Cardiac muscle cell (in vitro differentiated cells and primary cell): ENCODE results near the gene CTSF. TPM values are rescaled to one million over a fixed set of nuclear protein-coding genes. Genes with fewer than 3 reads are reported as not detected.

Experiments used
- DNase-seq, 2 donors: peaks; one replicate each; pipeline versions ENCODE4 v3.0.0 to v3.0.0-alpha.2; 2010 to 2017; ENCODE audit warnings: low read depth in 1 of 2, low spot score in 1 of 2
- H3K27ac ChIP-seq: fragments of 200-600 bp; sonication (generic); 2 replicates; pipeline ENCODE4 v1.5.1; 2016
- H3K27me3 ChIP-seq: fragments of 200-600 bp; sonication (generic); 2 replicates; pipeline ENCODE4 v1.6.0; 2016; ENCODE audit warnings: control low read depth
- H3K36me3 ChIP-seq: fragments of 200-600 bp; sonication (generic); 2 replicates; pipeline ENCODE4 v1.5.1; 2016; ENCODE audit warnings: control low read depth
- H3K4me1 ChIP-seq: fragments of 200-600 bp; sonication (generic); 2 replicates; pipeline ENCODE4 v1.8.1; 2017; ENCODE audit warnings: low read depth, mild to moderate bottlenecking, mixed run types
- H3K4me3 ChIP-seq: fragments of 200-600 bp; sonication (generic); 2 replicates; pipeline ENCODE4 v1.5.1; 2016; ENCODE audit warnings: mild to moderate bottlenecking
- H3K9me3 ChIP-seq: fragments of 200-600 bp; sonication (generic); 2 replicates; pipeline ENCODE4 v1.5.1; 2017; ENCODE audit warnings: low read depth, mild to moderate bottlenecking, control low read depth
- polyA plus RNA-seq: library from polyadenylated mRNA; unstranded; fragments of >200 nt; fragmentation: Nextera tagmentation; extraction: Ambion mirVana; gene quantifications from 2 replicates; pipeline ENCODE4 v1.2.1, GENCODE V29; 2016
- total RNA-seq: library from RNA; depleted of rRNA; stranded (reverse); fragments of >200 nt; gene quantifications from 2 replicates; pipeline ENCODE4 v1.2.3, GENCODE V29; 2016
- TF ChIP-seq, protein P1 (sequence below): IDR thresholded peaks from 2 replicates; pipeline ENCODE4 v1.5.1; 2012; ENCODE audit warnings: low read depth, mild to moderate bottlenecking, low read length

Gene CTSF
- total and polyA plus RNA-seq, 2 experiments from 2014 or later = 15.2 to 51.0 TPM

DNA sequence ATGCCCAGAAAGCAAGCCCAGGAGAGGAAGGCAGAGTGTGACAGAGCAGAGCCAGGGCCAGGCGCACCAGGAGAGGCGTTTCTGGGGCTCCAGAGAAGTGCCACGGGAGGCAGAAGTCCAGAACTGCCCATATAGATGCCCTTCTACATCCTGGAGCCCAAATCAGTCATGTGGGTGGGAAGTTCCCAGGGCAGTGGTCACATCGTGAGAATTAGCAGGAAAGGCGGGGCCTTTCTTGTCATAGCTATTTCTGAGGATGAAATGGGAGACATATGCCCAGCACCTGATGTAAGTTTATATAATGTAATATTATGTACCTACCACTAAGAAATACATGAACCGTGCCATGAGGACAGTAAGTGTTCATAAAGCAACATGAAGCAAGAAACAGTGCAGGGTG is 35.6 kb downstream of the CTSF start:
- Histone ChIP-seq H3K9me3 (no peaks in the 10 kb centered on the region), H3K4me1 (no peaks in the 10 kb centered on the region), H3K4me3 (no peak overlapping the region), H3K36me3 (peaks cover 7% of the 10 kb centered on the region), H3K27me3 (no peaks in the 10 kb centered on the region), H3K27ac (no peak overlapping the region)
- TF ChIP-seq, protein P1, sequence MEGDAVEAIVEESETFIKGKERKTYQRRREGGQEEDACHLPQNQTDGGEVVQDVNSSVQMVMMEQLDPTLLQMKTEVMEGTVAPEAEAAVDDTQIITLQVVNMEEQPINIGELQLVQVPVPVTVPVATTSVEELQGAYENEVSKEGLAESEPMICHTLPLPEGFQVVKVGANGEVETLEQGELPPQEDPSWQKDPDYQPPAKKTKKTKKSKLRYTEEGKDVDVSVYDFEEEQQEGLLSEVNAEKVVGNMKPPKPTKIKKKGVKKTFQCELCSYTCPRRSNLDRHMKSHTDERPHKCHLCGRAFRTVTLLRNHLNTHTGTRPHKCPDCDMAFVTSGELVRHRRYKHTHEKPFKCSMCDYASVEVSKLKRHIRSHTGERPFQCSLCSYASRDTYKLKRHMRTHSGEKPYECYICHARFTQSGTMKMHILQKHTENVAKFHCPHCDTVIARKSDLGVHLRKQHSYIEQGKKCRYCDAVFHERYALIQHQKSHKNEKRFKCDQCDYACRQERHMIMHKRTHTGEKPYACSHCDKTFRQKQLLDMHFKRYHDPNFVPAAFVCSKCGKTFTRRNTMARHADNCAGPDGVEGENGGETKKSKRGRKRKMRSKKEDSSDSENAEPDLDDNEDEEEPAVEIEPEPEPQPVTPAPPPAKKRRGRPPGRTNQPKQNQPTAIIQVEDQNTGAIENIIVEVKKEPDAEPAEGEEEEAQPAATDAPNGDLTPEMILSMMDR = no peak
- no peak for DNase-seq

DNA sequence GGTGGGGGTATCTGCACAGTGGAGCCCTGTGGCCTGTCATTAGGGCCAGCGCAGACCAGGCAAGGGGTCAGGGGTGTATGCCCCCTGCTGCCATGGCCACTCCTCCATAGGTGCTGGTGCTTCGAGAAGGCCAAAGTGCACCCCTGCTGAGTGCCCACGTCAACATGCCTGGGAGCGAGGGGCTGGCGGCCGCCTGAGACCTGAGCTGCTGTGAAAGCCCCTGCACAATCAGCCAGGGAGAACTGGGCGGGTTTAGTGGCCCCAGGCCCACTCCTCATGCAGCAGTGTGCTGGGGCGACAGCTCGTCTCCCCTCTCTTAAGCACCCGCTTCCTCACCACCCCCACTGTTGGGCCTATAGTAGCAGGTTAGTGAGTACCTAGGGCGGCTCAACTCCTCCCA is 36.6 kb downstream of the CTSF start:
- no peaks in the 10 kb centered on the region for H3K9me3 ChIP-seq
- TF ChIP-seq, protein P1 = no peak
- no peak overlapping the region for H3K27ac ChIP-seq
- no peak overlapping the region for H3K4me3 ChIP-seq
- no peak for DNase-seq
- H3K4me1 ChIP-seq = no peaks in the 10 kb centered on the region
- H3K36me3 ChIP-seq = peaks cover 7% of the 10 kb centered on the region
- no peaks in the 10 kb centered on the region for H3K27me3 ChIP-seq

DNA sequence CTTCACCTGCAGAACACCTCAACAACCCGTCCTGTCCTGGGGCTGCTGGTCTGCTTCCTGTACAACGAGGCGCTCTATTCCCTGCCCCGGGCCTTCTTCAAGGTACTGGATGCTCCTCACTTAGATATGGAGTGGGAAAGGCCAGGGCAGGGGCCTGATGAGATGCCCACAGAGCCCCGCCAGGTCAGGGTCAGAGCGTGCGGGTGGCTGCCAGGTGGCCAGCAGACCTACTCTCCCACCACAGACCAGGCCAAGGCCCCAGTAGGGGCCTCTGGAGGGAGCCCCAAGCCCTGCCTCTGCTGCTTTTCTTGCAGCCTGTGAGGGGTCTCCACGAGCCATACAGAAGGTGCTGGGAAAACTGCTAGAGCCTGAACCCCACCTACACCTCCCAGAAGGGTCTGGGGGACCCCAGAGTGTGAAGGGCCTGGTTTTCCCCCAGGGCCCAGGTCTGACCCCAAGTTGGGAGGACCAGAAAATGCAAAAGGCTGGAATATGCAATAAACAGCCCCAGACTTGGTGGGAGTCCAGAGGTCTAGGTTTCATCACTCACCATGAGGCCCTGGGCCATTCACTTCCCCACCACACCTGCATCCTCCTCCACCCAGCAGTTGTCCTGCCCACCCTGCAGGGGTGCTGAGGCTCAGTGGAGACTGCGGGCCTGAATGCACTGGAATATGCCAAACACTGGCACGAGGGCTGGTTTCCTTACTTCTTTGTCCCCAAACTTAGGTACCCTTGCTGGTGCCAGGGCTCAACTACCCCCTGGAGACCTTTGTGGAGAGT is 37.3 kb downstream of the CTSF start:
- H3K9me3 ChIP-seq = no peaks in the 10 kb centered on the region
- H3K27me3 ChIP-seq = no peaks in the 10 kb centered on the region
- TF ChIP-seq, protein P1 = no peak
- no peak overlapping the region for H3K27ac ChIP-seq
- H3K4me1 ChIP-seq = no peaks in the 10 kb centered on the region
- no peak for DNase-seq
- H3K36me3 ChIP-seq = peaks cover 7% of the 10 kb centered on the region
- no peak overlapping the region for H3K4me3 ChIP-seq

DNA sequence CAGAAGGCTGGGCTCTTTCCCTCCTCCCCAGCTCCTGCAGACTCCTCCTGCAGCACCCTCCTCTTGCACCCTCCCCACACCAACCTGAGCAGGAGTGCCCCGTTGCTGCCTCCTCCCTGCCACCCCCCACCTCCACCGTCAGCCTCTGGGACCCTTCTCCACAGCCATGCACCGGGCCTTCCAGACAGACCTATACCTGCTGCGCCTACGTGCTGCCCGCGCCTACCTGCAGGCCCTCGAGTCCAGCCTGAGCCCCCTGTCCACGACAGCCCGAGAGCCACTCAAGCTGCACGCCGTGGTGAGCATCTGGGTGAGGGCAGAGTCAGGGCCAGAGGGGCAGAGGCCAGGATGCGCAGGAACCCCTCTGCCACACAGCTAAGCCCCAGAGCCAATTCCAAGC is 38.8 kb downstream of the CTSF start:
- Histone ChIP-seq H3K9me3 (no peaks in the 10 kb centered on the region), H3K27me3 (no peaks in the 10 kb centered on the region), H3K27ac (no peak overlapping the region), H3K36me3 (peaks cover 3% of the 10 kb centered on the region), H3K4me3 (no peak overlapping the region), H3K4me1 (peaks cover 2% of the 10 kb centered on the region)
- DNase-seq = no peak
- TF ChIP-seq, protein P1 = no peak

DNA sequence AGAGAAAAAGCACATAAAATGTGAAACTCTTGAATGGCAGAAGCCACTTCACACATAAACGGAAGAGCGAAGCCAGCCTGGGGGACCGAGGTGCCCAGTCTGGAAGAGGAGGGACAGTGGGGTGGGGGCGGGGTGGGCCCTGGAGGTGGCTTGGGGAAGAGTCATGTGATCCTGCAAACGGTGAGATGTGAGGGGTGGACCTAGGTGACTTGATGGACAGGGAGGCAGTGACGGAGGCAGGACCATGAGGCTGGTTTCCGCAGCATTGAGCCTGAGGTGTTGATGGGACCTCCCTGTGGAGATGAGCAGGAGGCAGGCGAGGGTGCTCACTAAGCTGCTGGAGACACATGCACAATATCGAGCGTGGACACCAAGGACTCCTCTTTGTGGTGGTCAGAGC is 39.3 kb downstream of the CTSF start:
- H3K36me3 ChIP-seq = peaks cover 3% of the 10 kb centered on the region
- no peak overlapping the region for H3K4me3 ChIP-seq
- DNase-seq = no peak
- H3K27ac ChIP-seq = no peak overlapping the region
- no peaks in the 10 kb centered on the region for H3K9me3 ChIP-seq
- TF ChIP-seq, protein P1 = no peak
- H3K27me3 ChIP-seq = no peaks in the 10 kb centered on the region
- peaks cover 8% of the 10 kb centered on the region for H3K4me1 ChIP-seq
